Measurements from ENCODE around the gene STAG2. TPM values are rescaled to one million over a fixed set of nuclear protein-coding genes. Genes with fewer than 3 reads are reported as not detected.
"Not testable (repeated sequence)": the region's sequence is repeated elsewhere in the genome, so short reads cannot be mapped to it uniquely, and the experiment has no call there.

STAG2 gene
- total RNA-seq, 1 donor from 2014 or later = 132 TPM

DNA sequence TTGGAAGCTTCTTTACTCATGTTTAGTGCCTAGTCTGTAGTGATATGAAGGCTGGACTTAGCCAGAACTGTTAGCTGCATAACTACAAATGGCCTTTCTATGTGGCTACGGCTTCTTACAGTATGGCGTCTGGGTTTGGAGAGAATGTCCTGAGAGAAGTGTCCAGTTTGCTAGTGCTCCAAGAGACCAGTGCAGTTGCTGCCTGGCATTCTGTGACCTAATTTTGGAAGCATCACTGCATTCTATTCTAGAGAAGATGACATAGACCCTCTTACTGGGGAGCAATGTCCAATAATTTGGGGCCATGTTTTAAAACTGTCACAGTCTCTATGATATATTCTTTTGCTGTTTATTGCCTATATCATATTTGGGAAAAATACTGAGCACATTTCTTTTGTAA lies 74.2 kb downstream of the STAG2 start:
- Histone ChIP-seq H4K20me1 (ENCODE audit: low read depth) (peaks cover 4% of the 10 kb centered on the region), H3K27me3 (no peaks in the 10 kb centered on the region), H3K9ac (no peak overlapping the region), H3K9me3 (ENCODE audit: low read depth) (no peaks in the 10 kb centered on the region), H3K36me3 (peaks cover 13% of the 10 kb centered on the region), H3F3A (ENCODE audit: low read depth) (no peaks in the 10 kb centered on the region), H3K4me1 (no peaks in the 10 kb centered on the region), H3K4me2 (no peak overlapping the region), H3K4me3 (no peak overlapping the region), H3K27ac (no peak overlapping the region), H2AFZ (replicated peaks) (no peak overlapping the region), H3K79me2 (ENCODE audit: low read depth) (peaks cover 35% of the 10 kb centered on the region)
- no peaks in the 10 kb centered on the region for H3K27me3 Mint-ChIP-seq (ENCODE audit: insufficient read depth, low read depth)
- peaks cover 9% of the 10 kb centered on the region for H3K36me3 Mint-ChIP-seq
- H3K27ac Mint-ChIP-seq = no peak overlapping the region
- H3K4me1 Mint-ChIP-seq = no peaks in the 10 kb centered on the region
- H3K4me3 Mint-ChIP-seq = no peak overlapping the region
- TF ChIP-seq EZH2phosphoT487 (IDR thresholded peaks at IDR 0.05) (no peak), EZH2 (IDR thresholded peaks at IDR 0.05) (no peak), CTCF (IDR thresholded peaks at IDR 0.05) (no peak)
- H3K9me3 Mint-ChIP-seq = no peaks in the 10 kb centered on the region
- no peak for DNase-seq (ENCODE audit: low spot score)

- no peaks in the 10 kb centered on the region for H3K27me3 ChIP-seq
- Mint-ChIP-seq H3K4me1 (no peaks in the 10 kb centered on the region), H3K36me3 (peaks cover 10% of the 10 kb centered on the region), H3K4me3 (no peak overlapping the region), H3K27me3 (ENCODE audit: insufficient read depth, low read depth) (no peaks in the 10 kb centered on the region), H3K9me3 (no peaks in the 10 kb centered on the region), H3K27ac (no peak overlapping the region)
- H3K36me3 ChIP-seq = peaks cover 10% of the 10 kb centered on the region
- no peak for TF ChIP-seq CTCF (IDR thresholded peaks at IDR 0.05)
- TF ChIP-seq EZH2 (IDR thresholded peaks at IDR 0.05) = no peak
- TF ChIP-seq EZH2phosphoT487 (IDR thresholded peaks at IDR 0.05) = no peak
- no peaks in the 10 kb centered on the region for H3F3A ChIP-seq (ENCODE audit: low read depth)
- no peak overlapping the region for H3K4me3 ChIP-seq
- H3K4me1 ChIP-seq = no peaks in the 10 kb centered on the region
- no peak overlapping the region for H3K27ac ChIP-seq
- H4K20me1 ChIP-seq (ENCODE audit: low read depth) = no peaks in the 10 kb centered on the region
- no peak for DNase-seq (ENCODE audit: low spot score)
- H3K4me2 ChIP-seq = no peak overlapping the region
- no peak overlapping the region for H3K9ac ChIP-seq
- H2AFZ ChIP-seq (replicated peaks) = no peak overlapping the region
- H3K79me2 ChIP-seq (ENCODE audit: low read depth) = peaks cover 16% of the 10 kb centered on the region
- H3K9me3 ChIP-seq (ENCODE audit: low read depth) = no peaks in the 10 kb centered on the region
Observed at GRCh38 chrX:124042042-124042441, 80.5 kb downstream of the STAG2 start.

DNA sequence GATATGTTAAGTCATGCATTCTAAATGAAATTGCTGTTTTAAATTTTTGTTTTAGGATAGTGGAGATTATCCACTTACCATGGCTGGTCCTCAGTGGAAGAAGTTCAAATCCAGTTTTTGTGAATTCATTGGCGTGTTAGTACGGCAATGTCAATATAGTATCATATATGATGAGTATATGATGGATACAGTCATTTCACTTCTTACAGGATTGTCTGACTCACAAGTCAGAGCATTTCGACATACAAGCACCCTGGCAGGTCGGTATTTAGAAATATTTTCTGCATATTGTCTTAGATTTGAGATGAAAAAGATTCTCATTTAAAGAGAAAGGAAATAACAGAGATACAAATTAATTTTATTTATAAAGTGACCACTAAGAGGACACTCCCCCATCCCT lies 83.6 kb downstream of the STAG2 start:
- no peaks in the 10 kb centered on the region for H3K9me3 Mint-ChIP-seq
- H3K4me1 Mint-ChIP-seq = no peaks in the 10 kb centered on the region
- H3K4me1 ChIP-seq = no peaks in the 10 kb centered on the region
- H3K27ac ChIP-seq = no peak overlapping the region
- no peak overlapping the region for H2AFZ ChIP-seq (replicated peaks)
- H3K36me3 ChIP-seq = no peaks in the 10 kb centered on the region
- H3K27ac Mint-ChIP-seq = no peak overlapping the region
- no peak overlapping the region for H3K9ac ChIP-seq
- no peak overlapping the region for H3K4me2 ChIP-seq
- no peak overlapping the region for H3K4me3 Mint-ChIP-seq
- peaks cover 11% of the 10 kb centered on the region for H3K79me2 ChIP-seq (ENCODE audit: low read depth)
- no peaks in the 10 kb centered on the region for H4K20me1 ChIP-seq (ENCODE audit: low read depth)
- TF ChIP-seq EZH2phosphoT487 (IDR thresholded peaks at IDR 0.05) = no peak
- no peak for TF ChIP-seq CTCF (IDR thresholded peaks at IDR 0.05)
- no peak for TF ChIP-seq EZH2 (IDR thresholded peaks at IDR 0.05)
- H3F3A ChIP-seq (ENCODE audit: low read depth) = peaks cover 4% of the 10 kb centered on the region
- H3K9me3 ChIP-seq (ENCODE audit: low read depth) = no peaks in the 10 kb centered on the region
- no peak overlapping the region for H3K4me3 ChIP-seq
- DNase-seq (ENCODE audit: low spot score) = no peak
- peaks cover 15% of the 10 kb centered on the region for H3K36me3 Mint-ChIP-seq
- no peaks in the 10 kb centered on the region for H3K27me3 ChIP-seq
- no peaks in the 10 kb centered on the region for H3K27me3 Mint-ChIP-seq (ENCODE audit: insufficient read depth, low read depth)

- not testable (repeated sequence) for DNase-seq (ENCODE audit: low spot score); H3K27me3 Mint-ChIP-seq (ENCODE audit: insufficient read depth, low read depth); H3K4me3 ChIP-seq; H3K9ac ChIP-seq; H3F3A ChIP-seq (ENCODE audit: low read depth); H3K27me3 ChIP-seq; H3K4me1 ChIP-seq; H4K20me1 ChIP-seq (ENCODE audit: low read depth); H3K4me1 Mint-ChIP-seq; H2AFZ ChIP-seq (replicated peaks); H3K9me3 Mint-ChIP-seq; H3K9me3 ChIP-seq (ENCODE audit: low read depth); H3K27ac ChIP-seq; H3K79me2 ChIP-seq (ENCODE audit: low read depth); H3K27ac Mint-ChIP-seq; H3K4me2 ChIP-seq; H3K4me3 Mint-ChIP-seq
- peaks cover 50% of the 10 kb centered on the region for H3K36me3 Mint-ChIP-seq
- peaks cover 19% of the 10 kb centered on the region for H3K36me3 ChIP-seq
Observed at GRCh38 chrX:124084417-124084816, 122.9 kb downstream of the STAG2 start.

Measured in neural progenitor cell (in vitro differentiated cells).